Panc1 (cell line): ENCODE results near the gene GLRA3. TPM values are rescaled to one million over a fixed set of nuclear protein-coding genes. Genes with fewer than 3 reads are reported as not detected.

Experiments
- ATAC-seq: fragments of 200-7000 bp; cut with Tn5 transposase; 2 replicates; pipeline ENCODE4 v1.9.1; 2020; ENCODE audit warnings: mild to moderate bottlenecking, moderate library complexity
- BruUV-seq: library from RNA; stranded (reverse); fragments of 400-500 nt; replicated peaks from 2 replicates; lab custom pipeline; 2021; lab: Mats Ljungman, UMichigan
- CTCF ChIA-PET: fragments of 300-600 bp; sonication (Branson Sonifier 250); formaldehyde crosslinking; loops from one replicate; lab custom pipeline; 2022; ENCODE audit warnings: antibody characterized with exemption; lab: Charles Lee
- POLR2A ChIA-PET: fragments of 300-600 bp; sonication (Branson Sonifier 250); formaldehyde crosslinking; loops from one replicate; lab custom pipeline; 2022; ENCODE audit warnings: antibody characterized with exemption; lab: Charles Lee
- DNase-seq: peaks from one replicate; pipeline ENCODE4 v3.0.0-alpha.2; 2010; ENCODE audit warnings: low read depth, low spot score
- H3K27ac ChIP-seq: 2 replicates; pipeline ENCODE4 v1.5.1; 2011; ENCODE audit warnings: mild to moderate bottlenecking, low read length, inconsistent platforms
- H3K27me3 ChIP-seq: fragments of 200-500 bp; sonication (Bioruptor generic); 2 replicates; pipeline ENCODE4 v1.6.0; 2014; ENCODE audit warnings: low read length, inconsistent platforms; ENCODE audit not compliant: control insufficient read depth, insufficient read depth
- H3K36me3 ChIP-seq: fragments of 200-500 bp; sonication (Bioruptor generic); 2 replicates; pipeline ENCODE4 v1.5.1; 2014; ENCODE audit warnings: inconsistent platforms, mild to moderate bottlenecking, low read length, moderate library complexity; ENCODE audit not compliant: control insufficient read depth, insufficient read depth
- H3K4me1 ChIP-seq: 2 replicates; pipeline ENCODE4 v1.5.1; 2011; ENCODE audit warnings: inconsistent platforms, mild to moderate bottlenecking, low read length, moderate library complexity; ENCODE audit not compliant: control insufficient read depth, insufficient read depth
- H3K4me3 ChIP-seq, 2 experiments: 2 replicates each; pipeline ENCODE4 v1.5.1; 2011 to 2012; ENCODE audit warnings: low read depth in 2 of 2, low read length in 2 of 2, mild to moderate bottlenecking in 2 of 2, inconsistent platforms in 1 of 2, moderate library complexity in 1 of 2
- H3K9me3 ChIP-seq: fragments of 200-500 bp; sonication (Bioruptor generic); 2 replicates; pipeline ENCODE4 v1.5.1; 2014; ENCODE audit warnings: low read depth, mild to moderate bottlenecking, inconsistent platforms, low read length, moderate library complexity; ENCODE audit not compliant: control insufficient read depth, insufficient read depth
- CTCF ChIP-seq: fragments of 450-650 bp; IDR thresholded peaks from 2 replicates; pipeline ENCODE4 v1.5.1; 2017; ENCODE audit warnings: mild to moderate bottlenecking
- POLR2AphosphoS5 ChIP-seq: IDR thresholded peaks from 2 replicates; pipeline ENCODE4 v1.6.1; 2012; ENCODE audit warnings: mild to moderate bottlenecking, low read depth, low read length, moderate library complexity
- REST ChIP-seq, 2 experiments: IDR thresholded peaks; 2 replicates each; pipeline ENCODE4 v1.6.1; 2011 to 2012; ENCODE audit warnings: low read depth in 2 of 2, control low read depth in 1 of 2, low read length in 1 of 2, mild to moderate bottlenecking in 1 of 2, moderate library complexity in 1 of 2; ENCODE audit not compliant: insufficient read depth in 1 of 2
- SIN3A ChIP-seq: IDR thresholded peaks from 2 replicates; pipeline ENCODE4 v1.6.1; 2012; ENCODE audit warnings: low read depth, mild to moderate bottlenecking, low read length, moderate library complexity, borderline replicate concordance; ENCODE audit not compliant: insufficient read depth
- TCF7L2 ChIP-seq: IDR thresholded peaks from 2 replicates; pipeline ENCODE4 v1.6.1; 2011; ENCODE audit warnings: mild to moderate bottlenecking, low read depth, low read length, inconsistent platforms
- in situ Hi-C: cut with HindIII; loops from 2 replicates; pipeline ENCODE4 v1.10.0; 2016; ENCODE audit warnings: low sequenced_read_pairs, low pct_unique_long_range_greater_than_20kb
- intact Hi-C: fragments of 100-400 bp; cut with micrococcal nuclease; formaldehyde crosslinking; loops from one replicate; pipeline ENCODE4 v1.10.0; 2022; ENCODE audit not compliant: unreplicated experiment
- total RNA-seq: library from RNA; stranded (reverse); gene quantifications from one replicate; pipeline ENCODE4 v1.2.1, GENCODE V29; 2021; ENCODE audit not compliant: unreplicated experiment

The GLRA3 gene
- total RNA-seq, 1 experiment from 2014 or later = not detected

- no peaks in the 10 kb centered on the region for H3K9me3 ChIP-seq
- TF ChIP-seq POLR2AphosphoS5 (no peak), TCF7L2 (no peak), CTCF (no peak), SIN3A (no peak), REST (IDR thresholded peaks at IDR 0.05; ENCODE audit: insufficient read depth in 1 of 2, low read depth in 2 of 2, low read length in 1 of 2) (no peak)
- no peaks in the 10 kb centered on the region for H3K27me3 ChIP-seq
- ChIA-PET POLR2A (no interaction called here), CTCF (no interaction called here)
- no peaks in the 10 kb centered on the region for H3K36me3 ChIP-seq
- in situ Hi-C loops (no loop called here), intact Hi-C loops (no loop called here)
- no peak overlapping the region for H3K4me3 ChIP-seq
- H3K27ac ChIP-seq = no peak overlapping the region
- H3K4me1 ChIP-seq = no peaks in the 10 kb centered on the region
- no peak for DNase-seq
- no TSS peak for BruUV-seq
- no peak for ATAC-seq
Observed at GRCh38 chr4:174697896-174698295, 131.2 kb downstream of the GLRA3 start.

- Histone ChIP-seq H3K4me3 (no peak overlapping the region), H3K9me3 (no peaks in the 10 kb centered on the region), H3K27me3 (no peaks in the 10 kb centered on the region), H3K27ac (no peak overlapping the region), H3K36me3 (no peaks in the 10 kb centered on the region), H3K4me1 (no peaks in the 10 kb centered on the region)
- no TSS peak for BruUV-seq
- ChIA-PET CTCF (no interaction called here), POLR2A (no interaction called here)
- in situ Hi-C loops = no loop called here
- intact Hi-C loops = no loop called here
- no peak for ATAC-seq
- no peak for DNase-seq
- TF ChIP-seq POLR2AphosphoS5 = no peak
- no peak for TF ChIP-seq TCF7L2
- TF ChIP-seq SIN3A = no peak
- TF ChIP-seq CTCF = no peak
- no peak for TF ChIP-seq REST (IDR thresholded peaks at IDR 0.05; ENCODE audit: insufficient read depth in 1 of 2, low read depth in 2 of 2, low read length in 1 of 2)
Observed at GRCh38 chr4:174697202-174697601, 131.8 kb downstream of the GLRA3 start.
